Measurements from ENCODE around the gene SULT2B1. TPM values are rescaled to one million over a fixed set of nuclear protein-coding genes. Genes with fewer than 3 reads are reported as not detected.

The SULT2B1 gene
- total and polyA plus RNA-seq, 2 donors (not counting 1 experiment from before 2014, with no cell fraction given) = 0.10 to 0.33 TPM

DNA sequence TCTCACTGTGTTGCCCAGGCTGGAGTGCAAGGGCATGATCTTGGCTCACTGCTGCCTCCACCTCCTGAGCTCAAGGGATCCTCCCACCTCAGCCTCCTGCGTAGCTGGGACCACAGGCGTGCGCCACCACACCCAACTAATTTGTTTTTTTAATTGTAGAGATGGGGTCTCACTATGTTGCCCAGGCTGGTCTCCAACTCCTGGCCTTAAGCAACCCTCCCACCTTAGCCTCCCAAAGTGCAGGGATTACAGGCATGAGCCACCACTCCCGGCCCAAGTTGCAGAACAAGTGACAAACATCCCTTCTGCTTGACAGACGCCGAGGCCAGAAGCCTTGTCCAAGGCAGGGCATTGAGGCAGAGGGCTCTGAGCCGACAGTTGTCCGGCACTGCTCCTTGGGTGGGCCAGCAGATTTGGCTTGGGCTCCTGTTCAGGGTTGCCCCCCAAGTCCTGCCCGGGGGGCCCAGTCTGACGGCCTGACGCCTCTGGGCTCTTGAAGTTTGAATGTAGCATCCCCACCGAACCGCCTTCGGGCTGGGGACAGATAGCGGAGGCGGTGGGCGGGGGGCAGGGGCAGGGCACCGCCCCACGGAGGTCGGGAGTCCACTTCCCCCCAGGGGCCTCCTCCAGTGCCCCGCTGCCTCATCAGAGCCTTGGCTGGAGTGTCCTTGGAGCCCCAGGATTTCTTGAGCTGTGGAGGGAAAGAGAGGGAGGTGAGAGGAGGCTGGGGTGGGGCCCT, 48.9 kb downstream of the SULT2B1 start:
- Histone ChIP-seq H3K4me3 (replicated peaks in 1 of 4; ENCODE audit: control extremely low read depth in 1 of 4, insufficient read depth in 1 of 4, low read depth in 3 of 4, low read length in 4 of 4) (no peak overlapping the region), H3K9ac (ENCODE audit: insufficient read depth, low read length) (no peak overlapping the region), H3K9me3 (ENCODE audit: control insufficient read depth, insufficient read depth, low read depth, low read length) (no peaks in the 10 kb centered on the region), H3K27ac (ENCODE audit: insufficient read depth, low read length) (no peak overlapping the region), H3K79me2 (ENCODE audit: control insufficient read depth, insufficient read depth, low read length) (no peaks in the 10 kb centered on the region), H2AFZ (ENCODE audit: low read length) (no peak overlapping the region), H3K27me3 (ENCODE audit: control insufficient read depth, insufficient read depth, low read length) (no peaks in the 10 kb centered on the region), H4K20me1 (ENCODE audit: control insufficient read depth, extremely low read depth, insufficient read depth, low read length) (no peaks in the 10 kb centered on the region), H3K4me1 (ENCODE audit: control insufficient read depth, extremely low read depth, insufficient read depth, low read length) (no peaks in the 10 kb centered on the region), H3K36me3 (ENCODE audit: control insufficient read depth, insufficient read depth, low read length) (no peaks in the 10 kb centered on the region), H3K4me2 (ENCODE audit: extremely low read depth, insufficient read depth, low read length) (no peak overlapping the region)
- TF ChIP-seq EZH2 (IDR thresholded peaks at IDR 0.05; ENCODE audit: low read length, missing control alignments) = no peak
- TF ChIP-seq, protein P1, sequence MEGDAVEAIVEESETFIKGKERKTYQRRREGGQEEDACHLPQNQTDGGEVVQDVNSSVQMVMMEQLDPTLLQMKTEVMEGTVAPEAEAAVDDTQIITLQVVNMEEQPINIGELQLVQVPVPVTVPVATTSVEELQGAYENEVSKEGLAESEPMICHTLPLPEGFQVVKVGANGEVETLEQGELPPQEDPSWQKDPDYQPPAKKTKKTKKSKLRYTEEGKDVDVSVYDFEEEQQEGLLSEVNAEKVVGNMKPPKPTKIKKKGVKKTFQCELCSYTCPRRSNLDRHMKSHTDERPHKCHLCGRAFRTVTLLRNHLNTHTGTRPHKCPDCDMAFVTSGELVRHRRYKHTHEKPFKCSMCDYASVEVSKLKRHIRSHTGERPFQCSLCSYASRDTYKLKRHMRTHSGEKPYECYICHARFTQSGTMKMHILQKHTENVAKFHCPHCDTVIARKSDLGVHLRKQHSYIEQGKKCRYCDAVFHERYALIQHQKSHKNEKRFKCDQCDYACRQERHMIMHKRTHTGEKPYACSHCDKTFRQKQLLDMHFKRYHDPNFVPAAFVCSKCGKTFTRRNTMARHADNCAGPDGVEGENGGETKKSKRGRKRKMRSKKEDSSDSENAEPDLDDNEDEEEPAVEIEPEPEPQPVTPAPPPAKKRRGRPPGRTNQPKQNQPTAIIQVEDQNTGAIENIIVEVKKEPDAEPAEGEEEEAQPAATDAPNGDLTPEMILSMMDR (conservative IDR thresholded peaks at IDR 0.05 in 1 of 2, IDR thresholded peaks at IDR 0.05 in 1 of 2; ENCODE audit: low read depth in 1 of 2, low read length in 2 of 2) = no peak
- no peak for DNase-seq (ENCODE audit: low read depth in 2 of 2)

DNA sequence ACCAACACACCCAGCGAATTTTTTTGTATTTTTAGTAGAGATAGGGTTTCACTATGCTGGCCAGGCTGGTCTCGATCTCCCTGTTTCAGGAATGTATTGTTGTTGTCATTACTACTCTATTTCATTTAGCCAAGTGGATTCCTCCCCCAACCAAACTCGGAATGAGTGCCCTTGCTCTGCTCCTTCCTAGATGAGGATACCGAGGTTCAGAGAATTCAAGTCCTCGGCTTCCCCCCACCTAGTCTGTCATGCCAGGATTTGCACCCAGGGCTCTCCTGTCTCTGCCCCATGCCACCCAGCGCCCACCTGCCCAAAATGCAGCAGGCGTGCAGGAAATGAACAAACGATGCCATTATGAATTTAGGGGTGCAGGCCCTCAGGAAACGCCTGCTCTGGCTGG, 51.0 kb downstream of the SULT2B1 start:
- no peak for TF ChIP-seq EZH2 (IDR thresholded peaks at IDR 0.05; ENCODE audit: low read length, missing control alignments)
- TF ChIP-seq, protein P1 (conservative IDR thresholded peaks at IDR 0.05 in 1 of 2, IDR thresholded peaks at IDR 0.05 in 1 of 2; ENCODE audit: low read depth in 1 of 2, low read length in 2 of 2) = no peak
- Histone ChIP-seq H2AFZ (ENCODE audit: low read length) (no peak overlapping the region), H3K27me3 (ENCODE audit: control insufficient read depth, insufficient read depth, low read length) (no peaks in the 10 kb centered on the region), H3K36me3 (ENCODE audit: control insufficient read depth, insufficient read depth, low read length) (no peaks in the 10 kb centered on the region), H3K4me1 (ENCODE audit: control insufficient read depth, extremely low read depth, insufficient read depth, low read length) (no peaks in the 10 kb centered on the region), H3K9ac (ENCODE audit: insufficient read depth, low read length) (no peak overlapping the region), H3K4me2 (ENCODE audit: extremely low read depth, insufficient read depth, low read length) (no peak overlapping the region), H3K9me3 (ENCODE audit: control insufficient read depth, insufficient read depth, low read depth, low read length) (no peaks in the 10 kb centered on the region), H3K79me2 (ENCODE audit: control insufficient read depth, insufficient read depth, low read length) (no peaks in the 10 kb centered on the region), H3K4me3 (replicated peaks in 1 of 4; ENCODE audit: control extremely low read depth in 1 of 4, insufficient read depth in 1 of 4, low read depth in 3 of 4, low read length in 4 of 4) (no peak overlapping the region), H3K27ac (ENCODE audit: insufficient read depth, low read length) (no peak overlapping the region), H4K20me1 (ENCODE audit: control insufficient read depth, extremely low read depth, insufficient read depth, low read length) (no peaks in the 10 kb centered on the region)
- no peak for DNase-seq (ENCODE audit: low read depth in 2 of 2)

DNA sequence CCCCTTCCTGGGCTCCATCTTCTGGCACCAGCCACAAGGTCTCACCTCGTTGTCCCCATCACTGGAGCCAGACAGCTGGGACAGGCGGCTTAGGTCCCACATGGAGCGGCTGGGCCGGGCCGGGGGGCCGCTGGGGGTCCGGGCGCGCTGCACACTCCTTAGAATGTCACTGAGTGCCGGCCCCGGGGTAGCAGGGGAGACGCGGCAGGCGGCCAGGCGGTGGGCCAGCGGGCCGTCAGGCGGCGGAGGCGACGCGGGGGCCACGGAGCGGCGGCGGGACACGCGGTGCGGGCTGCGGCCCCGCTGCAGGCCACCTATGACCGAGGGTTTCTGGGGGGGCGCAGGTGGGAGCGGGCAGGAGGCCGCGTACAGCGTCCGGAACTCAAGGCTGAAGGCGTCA, 51.5 kb downstream of the SULT2B1 start:
- Histone ChIP-seq H3K9me3 (ENCODE audit: control insufficient read depth, insufficient read depth, low read depth, low read length) (no peaks in the 10 kb centered on the region), H3K9ac (ENCODE audit: insufficient read depth, low read length) (no peak overlapping the region), H3K27ac (ENCODE audit: insufficient read depth, low read length) (no peak overlapping the region), H3K79me2 (ENCODE audit: control insufficient read depth, insufficient read depth, low read length) (no peaks in the 10 kb centered on the region), H3K4me1 (ENCODE audit: control insufficient read depth, extremely low read depth, insufficient read depth, low read length) (no peaks in the 10 kb centered on the region), H2AFZ (ENCODE audit: low read length) (no peak overlapping the region), H3K4me3 (replicated peaks in 1 of 4; ENCODE audit: control extremely low read depth in 1 of 4, insufficient read depth in 1 of 4, low read depth in 3 of 4, low read length in 4 of 4) (no peak overlapping the region), H3K4me2 (ENCODE audit: extremely low read depth, insufficient read depth, low read length) (no peak overlapping the region), H4K20me1 (ENCODE audit: control insufficient read depth, extremely low read depth, insufficient read depth, low read length) (no peaks in the 10 kb centered on the region), H3K36me3 (ENCODE audit: control insufficient read depth, insufficient read depth, low read length) (no peaks in the 10 kb centered on the region), H3K27me3 (ENCODE audit: control insufficient read depth, insufficient read depth, low read length) (no peaks in the 10 kb centered on the region)
- no peak for TF ChIP-seq EZH2 (IDR thresholded peaks at IDR 0.05; ENCODE audit: low read length, missing control alignments)
- TF ChIP-seq, protein P1 (conservative IDR thresholded peaks at IDR 0.05 in 1 of 2, IDR thresholded peaks at IDR 0.05 in 1 of 2; ENCODE audit: low read depth in 1 of 2, low read length in 2 of 2) = no peak
- no peak for DNase-seq (ENCODE audit: low read depth in 2 of 2)

Measured in fibroblast of lung (primary cell).